Endothelial cell of umbilical vein (primary cell): Measurements from ENCODE around the gene PRRX2. TPM values are rescaled to one million over a fixed set of nuclear protein-coding genes. Genes with fewer than 3 reads are reported as not detected.

ENCODE experiments used
- BruUV-seq: library from RNA; stranded (reverse); fragments of 400-500 nt; replicated peaks from 2 replicates; lab custom pipeline; 2021; lab: Mats Ljungman, UMichigan
- CTCF ChIA-PET: fragments of 300-600, 350-600 bp; sonication (Branson Sonifier 250); formaldehyde crosslinking; loops from one replicate; lab custom pipeline; 2021; ENCODE audit warnings: antibody characterized with exemption, inconsistent platforms; lab: Charles Lee
- POLR2A ChIA-PET: fragments of 300-600, 350-600 bp; sonication (Branson Sonifier 250); formaldehyde crosslinking; loops from one replicate; lab custom pipeline; 2021; ENCODE audit warnings: antibody characterized with exemption, inconsistent platforms; lab: Charles Lee
- DNase-seq: peaks from one replicate; pipeline ENCODE4 v3.0.0-alpha.2; 2011; ENCODE audit warnings: low read depth, low spot score
- FAIRE-seq: peaks from 2 replicates; lab custom pipeline; 2011; peaks lifted over from hg19 to GRCh38; lab: Jason Lieb, UNC
- H2AFZ ChIP-seq: 2 replicates; pipeline ENCODE4 v1.6.0; 2012; ENCODE audit warnings: low read depth, low read length, control low read depth, inconsistent platforms
- H3K27ac ChIP-seq: 2 replicates; pipeline ENCODE4 v1.5.1; 2011; ENCODE audit warnings: low read depth, mild to moderate bottlenecking, control low read depth, low read length, moderate library complexity; ENCODE audit not compliant: insufficient read depth
- H3K27me3 ChIP-seq, 2 experiments: 2 replicates each; pipeline versions ENCODE4 v1.6.0 to v1.6.1; 2011; ENCODE audit warnings: low read length in 2 of 2, mixed read lengths in 1 of 2; ENCODE audit not compliant: control insufficient read depth in 2 of 2, insufficient read depth in 2 of 2
- H3K36me3 ChIP-seq, 2 experiments: 2 replicates in 1 of 2; 3 replicates in 1 of 2; pipeline ENCODE4 v1.5.1; 2011; ENCODE audit warnings: low read length in 2 of 2, mild to moderate bottlenecking in 1 of 2, moderate library complexity in 1 of 2; ENCODE audit not compliant: control insufficient read depth in 2 of 2, insufficient read depth in 2 of 2; ENCODE audit errors: extremely low read depth in 1 of 2
- H3K4me1 ChIP-seq: 3 replicates; pipeline ENCODE4 v1.5.1; 2011; ENCODE audit warnings: mild to moderate bottlenecking, low read length; ENCODE audit not compliant: control insufficient read depth, insufficient read depth; ENCODE audit errors: extremely low read depth
- H3K4me2 ChIP-seq: 2 replicates; pipeline ENCODE4 v1.6.1; 2011; ENCODE audit warnings: low read length, control low read depth, mixed read lengths; ENCODE audit not compliant: insufficient read depth
- H3K4me3 ChIP-seq, 3 experiments: fragments of 200-600 bp in 1 of 3; sonication (generic), shearing (Covaris generic) in 1 of 3; replicated peaks in 1 of 3; 2 replicates each; pipeline ENCODE4 v1.5.1; 2011 to 2016; ENCODE audit warnings: control low read depth in 3 of 3, low read length in 3 of 3, mild to moderate bottlenecking in 2 of 3, inconsistent platforms in 1 of 3, low read depth in 1 of 3, moderate library complexity in 1 of 3; ENCODE audit not compliant: insufficient read depth in 1 of 3
- H3K79me2 ChIP-seq: 2 replicates; pipeline ENCODE4 v1.6.0; 2012; ENCODE audit warnings: low read length, inconsistent platforms; ENCODE audit not compliant: control insufficient read depth, insufficient read depth
- H3K9ac ChIP-seq: replicated peaks from 2 replicates; pipeline ENCODE3; 2011; ENCODE audit warnings: low read length, control low read depth; ENCODE audit not compliant: insufficient read depth; ENCODE audit errors: extremely low read depth
- H3K9me1 ChIP-seq: replicated peaks from 3 replicates; pipeline ENCODE4 v1.6.0; 2011; ENCODE audit warnings: mild to moderate bottlenecking, low read length; ENCODE audit not compliant: control insufficient read depth, insufficient read depth; ENCODE audit errors: extremely low read depth
- H3K9me3 ChIP-seq: replicated peaks from 2 replicates; pipeline ENCODE4 v1.5.1; 2012; ENCODE audit warnings: low read length, inconsistent platforms; ENCODE audit not compliant: control insufficient read depth, insufficient read depth
- H4K20me1 ChIP-seq: replicated peaks from 2 replicates; pipeline ENCODE3; 2011; ENCODE audit warnings: mild to moderate bottlenecking, low read length; ENCODE audit not compliant: control insufficient read depth, insufficient read depth; ENCODE audit errors: extremely low read depth
- CTCF ChIP-seq, 2 donors: IDR thresholded peaks; 1 replicate in 1 of 2; 2 replicates in 1 of 2; pipeline ENCODE4 v1.5.1; 2011; ENCODE audit warnings: low read length in 2 of 2, mild to moderate bottlenecking in 2 of 2, moderate library complexity in 2 of 2, control low read depth in 1 of 2, inconsistent platforms in 1 of 2, low read depth in 1 of 2; ENCODE audit not compliant: insufficient read depth in 1 of 2; ENCODE audit errors: extremely low read depth in 1 of 2
- EZH2 ChIP-seq: IDR thresholded peaks from 2 replicates; pipeline ENCODE4 v1.6.1; 2012; ENCODE audit warnings: borderline replicate concordance, low read depth, mild to moderate bottlenecking, moderate library complexity, low read length, inconsistent platforms; ENCODE audit not compliant: severe bottlenecking
- FOS ChIP-seq: IDR thresholded peaks from 2 replicates; pipeline ENCODE4 v1.6.1; 2011; ENCODE audit warnings: mild to moderate bottlenecking, low read length, moderate library complexity, borderline replicate concordance; ENCODE audit not compliant: insufficient read depth
- GATA2 ChIP-seq: IDR thresholded peaks from 2 replicates; pipeline ENCODE4 v1.7.0; 2011; ENCODE audit warnings: low read depth, mild to moderate bottlenecking, moderate library complexity, mixed read lengths, low read length; ENCODE audit not compliant: insufficient read length, insufficient read depth
- JUN ChIP-seq: IDR thresholded peaks from 2 replicates; pipeline ENCODE4 v1.6.1; 2011; ENCODE audit warnings: borderline replicate concordance, low read depth; ENCODE audit not compliant: insufficient read length, insufficient read depth
- MAX ChIP-seq: IDR thresholded peaks from 2 replicates; pipeline ENCODE4 v1.6.1; 2011; ENCODE audit not compliant: insufficient read depth, insufficient read length
- MYC ChIP-seq: IDR thresholded peaks from one replicate; pipeline ENCODE4 v1.6.1; 2011; ENCODE audit warnings: mild to moderate bottlenecking, low read depth, low read length
- POLR2A ChIP-seq: IDR thresholded peaks from 2 replicates; pipeline ENCODE4 v1.6.1; 2012; ENCODE audit warnings: low read depth, mild to moderate bottlenecking, control low read depth, low read length
- POLR2AphosphoS5 ChIP-seq: IDR thresholded peaks from 2 replicates; pipeline ENCODE4 v1.6.1; 2012; ENCODE audit warnings: low read depth, mild to moderate bottlenecking, control low read depth, low read length, moderate library complexity; ENCODE audit not compliant: insufficient read depth
- dilution Hi-C: fragments of 300-500 bp; cut with MboI; formaldehyde crosslinking; loops from one replicate; pipeline ENCODE4 v1.15.0; 2019; ENCODE audit warnings: low sequenced_read_pairs; ENCODE audit not compliant: extremely low pct_ligation_motif_present
- intact Hi-C: fragments of 100-400 bp; cut with micrococcal nuclease; formaldehyde crosslinking; loops from one replicate; pipeline ENCODE4 v1.10.0; 2022
- polyA plus RNA-seq, 4 experiments: library from polyadenylated mRNA; depleted of rRNA in 3 of 4; stranded (reverse) in 3 of 4; unstranded in 1 of 4; fragments of >200 nt; gene quantifications; 2 replicates each; pipeline versions ENCODE4 v1.2.1 to v1.2.3, GENCODE V29; 2011 to 2012; ENCODE audit warnings: missing spikeins in 1 of 4
- total RNA-seq: library from RNA; stranded (reverse); gene quantifications from 2 replicates; pipeline ENCODE4 v1.2.3, GENCODE V29; 2021

PRRX2 gene
- total and polyA plus RNA-seq, 2 donors (not counting 3 experiments of a cell fraction or from before 2014, with no cell fraction given), result 0.19 to 0.77 TPM

- H3K9ac ChIP-seq, result no peak overlapping the region
- no peak for DNase-seq
- H3K9me3 ChIP-seq, result no peaks in the 10 kb centered on the region
- TF ChIP-seq GATA2 (no peak), FOS (no peak), CTCF (IDR thresholded peaks at IDR 0.05; ENCODE audit: extremely low read depth in 1 of 2, insufficient read depth in 1 of 2, low read depth in 1 of 2, low read length in 2 of 2) (no peak), POLR2AphosphoS5 (no peak), MYC (no peak), MAX (no peak), JUN (no peak), POLR2A (no peak), EZH2 (no peak)
- FAIRE-seq, result no peak
- CTCF ChIA-PET, result no interaction called here
- H3K9me1 ChIP-seq, result no peaks in the 10 kb centered on the region
- H3K79me2 ChIP-seq, result no peaks in the 10 kb centered on the region
- H2AFZ ChIP-seq, result no peak overlapping the region
- H3K27ac ChIP-seq, result no peak overlapping the region
- H3K27me3 ChIP-seq, result peaks cover 0 to 1% of the 10 kb centered on the region in 2 experiments
- H4K20me1 ChIP-seq, result no peaks in the 10 kb centered on the region
- POLR2A ChIA-PET, result no interaction called here
- no TSS peak for BruUV-seq
- H3K4me1 ChIP-seq, result no peaks in the 10 kb centered on the region
- H3K36me3 ChIP-seq, result no peaks in the 10 kb centered on the region
- no peak overlapping the region for H3K4me3 ChIP-seq
- intact Hi-C loops, result no loop called here
- H3K4me2 ChIP-seq, result no peak overlapping the region
- dilution Hi-C loops, result no loop called here
These were observed 13.4 kb downstream of the PRRX2 start for GRCh38 chr9:129678844-129679243.
